GM23338 (cell line): ENCODE results near the gene ANKRD11. TPM values are rescaled to one million over a fixed set of nuclear protein-coding genes. Genes with fewer than 3 reads are reported as not detected.

Source experiments
- ATAC-seq: fragments of 200-7000 bp; cut with Tn5 transposase; 3 replicates; pipeline ENCODE4 v1.9.1; 2020
- DNase-seq: peaks from one replicate; pipeline ENCODE4 v3.0.0-alpha.2; 2015; ENCODE audit warnings: low spot score
- H2AFZ ChIP-seq: fragments of 200-600 bp; sonication (generic); 2 replicates; pipeline ENCODE4 v1.8.0; 2016; ENCODE audit warnings: antibody characterized with exemption, mild to moderate bottlenecking, moderate library complexity
- H3F3A ChIP-seq: fragments of 200-600 bp; sonication (generic); replicated peaks from 2 replicates; pipeline ENCODE4 v1.8.0; 2017; ENCODE audit warnings: antibody characterized with exemption, mixed run types, low read depth
- H3K27ac ChIP-seq: fragments of 200-600 bp; sonication (generic); 2 replicates; pipeline ENCODE4 v1.6.1; 2016; ENCODE audit warnings: low read depth
- H3K27me3 ChIP-seq: fragments of 200-600 bp; sonication (generic); 2 replicates; pipeline ENCODE4 v1.8.0; 2016; ENCODE audit warnings: mild to moderate bottlenecking, mixed run types, moderate library complexity; ENCODE audit not compliant: insufficient read depth
- H3K36me3 ChIP-seq: fragments of 200-600 bp; sonication (generic); 2 replicates; pipeline ENCODE4 v1.8.0; 2016; ENCODE audit warnings: mild to moderate bottlenecking; ENCODE audit not compliant: insufficient read depth
- H3K4me1 ChIP-seq: fragments of 200-600 bp; sonication (generic); 2 replicates; pipeline ENCODE4 v1.8.0; 2016; ENCODE audit warnings: mild to moderate bottlenecking, moderate library complexity; ENCODE audit not compliant: insufficient read depth
- H3K4me2 ChIP-seq: fragments of 200-600 bp; sonication (generic); 2 replicates; pipeline ENCODE4 v1.7.1; 2017; ENCODE audit warnings: mixed run types
- H3K4me3 ChIP-seq: fragments of 200-600 bp; sonication (generic); 2 replicates; pipeline ENCODE4 v1.6.1; 2016; ENCODE audit warnings: mixed run types
- H3K79me2 ChIP-seq: fragments of 200-600 bp; sonication (generic); replicated peaks from 2 replicates; pipeline ENCODE4 v1.8.0; 2017; ENCODE audit warnings: mild to moderate bottlenecking; ENCODE audit not compliant: insufficient read depth
- H3K9me2 ChIP-seq: fragments of 200-600 bp; sonication (generic); 2 replicates; pipeline ENCODE4 v1.8.0; 2017; ENCODE audit not compliant: insufficient read depth
- H4K20me1 ChIP-seq: fragments of 200-600 bp; sonication (generic); replicated peaks from 2 replicates; pipeline ENCODE4 v1.8.0; 2017; ENCODE audit warnings: mild to moderate bottlenecking; ENCODE audit not compliant: insufficient read depth
- H3K27ac Mint-ChIP-seq: 2 replicates; pipeline ENCODE4 v1.8.0; 2020; ENCODE audit warnings: inconsistent platforms, mild to moderate bottlenecking, moderate library complexity, mixed read lengths
- H3K27me3 Mint-ChIP-seq: 3 replicates; pipeline ENCODE4 v1.8.0; 2022; ENCODE audit warnings: low read depth, mild to moderate bottlenecking, moderate library complexity, mixed read lengths, inconsistent platforms; ENCODE audit not compliant: insufficient read depth, poor library complexity
- H3K36me3 Mint-ChIP-seq: 3 replicates; pipeline ENCODE4 v1.8.0; 2021; ENCODE audit warnings: low read depth, mild to moderate bottlenecking, inconsistent platforms, moderate library complexity, mixed read lengths
- H3K4me1 Mint-ChIP-seq: 3 replicates; pipeline ENCODE4 v1.8.0; 2020; ENCODE audit warnings: mild to moderate bottlenecking, inconsistent platforms, mixed read lengths
- H3K4me3 Mint-ChIP-seq: 3 replicates; pipeline ENCODE4 v1.8.0; 2021; ENCODE audit warnings: moderate library complexity, mild to moderate bottlenecking, inconsistent platforms, mixed read lengths
- H3K9me3 Mint-ChIP-seq: 3 replicates; pipeline ENCODE4 v1.8.0; 2020; ENCODE audit warnings: moderate library complexity, mild to moderate bottlenecking, inconsistent platforms, mixed read lengths
- CREB1 ChIP-seq: fragments of 250-450 bp; sonication (Bioruptor Pico); IDR thresholded peaks from 2 replicates; pipeline ENCODE4 v1.5.0; 2020; ENCODE audit warnings: low read depth, mild to moderate bottlenecking, moderate library complexity
- EZH2 ChIP-seq: fragments of 200-600 bp; sonication (generic); IDR thresholded peaks from one replicate; pipeline ENCODE4 v1.8.0; 2017; ENCODE audit warnings: antibody characterized with exemption, mild to moderate bottlenecking, low read depth; ENCODE audit not compliant: unreplicated experiment
- EZH2phosphoT487 ChIP-seq: fragments of 200-600 bp; sonication (generic); IDR thresholded peaks from one replicate; pipeline ENCODE4 v1.8.1; 2018; ENCODE audit warnings: antibody characterized with exemption; ENCODE audit not compliant: unreplicated experiment
- JUNB ChIP-seq: IDR thresholded peaks from one replicate; pipeline ENCODE4 v1.6.1; 2016; ENCODE audit warnings: antibody characterized with exemption; ENCODE audit not compliant: unreplicated experiment
- NANOG ChIP-seq: IDR thresholded peaks from 2 replicates; pipeline ENCODE4 v1.6.1; 2016; ENCODE audit warnings: antibody characterized with exemption, borderline replicate concordance
- POLR2AphosphoS5 ChIP-seq: IDR thresholded peaks from 2 replicates; pipeline ENCODE4 v1.6.1; 2016; ENCODE audit warnings: antibody characterized with exemption, low read depth
- STAT1 ChIP-seq: IDR thresholded peaks from one replicate; pipeline ENCODE4 v1.6.1; 2016; ENCODE audit warnings: antibody characterized with exemption; ENCODE audit not compliant: unreplicated experiment
- ZNF114 ChIP-seq: fragments of 250-450 bp; sonication (Bioruptor Pico); IDR thresholded peaks from 2 replicates; pipeline ENCODE4 v1.5.0; 2020; ENCODE audit warnings: mild to moderate bottlenecking, moderate library complexity
- ZNF331 ChIP-seq: fragments of 250-450 bp; sonication (Bioruptor Pico); IDR thresholded peaks from 2 replicates; pipeline ENCODE4 v1.5.0; 2020; ENCODE audit warnings: low read depth, mild to moderate bottlenecking, moderate library complexity
- polyA plus RNA-seq: library from polyadenylated mRNA; unstranded; fragments of >200 nt; fragmentation: Nextera tagmentation; extraction: Ambion mirVana; gene quantifications from 2 replicates; pipeline ENCODE4 v1.2.1, GENCODE V29; 2016
- total RNA-seq: library from RNA; depleted of rRNA; stranded (reverse); fragments of >200 nt; shearing (Covaris generic); gene quantifications from 2 replicates; pipeline ENCODE4 v1.2.3, GENCODE V29; 2014
- TF ChIP-seq, protein P1 (sequence below): IDR thresholded peaks from 2 replicates; pipeline ENCODE4 v1.6.1; 2016; ENCODE audit warnings: antibody characterized with exemption
- TF ChIP-seq, protein P2 (sequence below), 2 experiments: fragments of 200-600 bp in 1 of 2; sonication (generic) in 1 of 2; conservative IDR thresholded peaks; 2 replicates each; pipeline versions ENCODE4 v1.5.1 to v1.6.1; 2016 to 2017; ENCODE audit warnings: antibody characterized with exemption in 2 of 2, low read depth in 2 of 2, mild to moderate bottlenecking in 2 of 2, moderate library complexity in 1 of 2
- TF ChIP-seq, protein P3 (sequence below): fragments of 250-450 bp; sonication (Bioruptor Pico); IDR thresholded peaks from 2 replicates; pipeline ENCODE4 v1.5.0; 2020; ENCODE audit warnings: mild to moderate bottlenecking, moderate library complexity
- TF ChIP-seq, protein P4 (sequence below): IDR thresholded peaks from one replicate; pipeline ENCODE4 v1.6.1; 2018; ENCODE audit warnings: antibody characterized with exemption; ENCODE audit not compliant: unreplicated experiment

ANKRD11 gene
- total and polyA plus RNA-seq, 2 experiments from 2014 or later, result 130 to 159 TPM

DNA sequence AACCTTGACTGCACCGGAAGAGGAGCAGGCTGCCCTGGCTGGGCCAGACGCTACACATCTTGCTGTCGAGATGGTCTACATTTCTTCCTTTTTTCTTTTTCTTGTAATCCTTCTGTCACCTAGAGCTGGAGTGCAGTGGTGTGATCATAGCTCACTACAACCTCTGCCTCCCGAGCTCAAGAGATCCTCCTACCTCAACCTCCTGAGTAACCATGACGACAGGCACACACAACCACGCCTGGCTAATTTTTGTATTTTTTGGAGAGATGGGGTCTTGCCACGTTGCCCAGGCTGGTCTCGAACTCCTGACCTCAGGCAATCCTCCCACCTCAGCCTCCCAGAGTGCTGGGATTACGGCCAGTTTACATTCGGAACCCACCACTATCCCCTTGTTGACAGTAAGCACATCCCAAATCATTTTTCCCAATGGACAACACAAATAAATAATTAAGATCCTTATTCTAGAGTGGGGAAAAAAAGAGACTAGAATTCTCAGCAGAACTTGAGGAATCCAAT is 79.0 kb downstream of the ANKRD11 start:
- H2AFZ ChIP-seq, result no peak overlapping the region
- no peak overlapping the region for H3K27ac ChIP-seq
- peaks cover 74% of the 10 kb centered on the region for H3K4me1 Mint-ChIP-seq
- H3K9me3 Mint-ChIP-seq, result no peaks in the 10 kb centered on the region
- TF ChIP-seq EZH2 (no peak), STAT1 (no peak), NANOG (no peak), ZNF114 (CRISPR knock-in tag) (no peak), ZNF331 (CRISPR knock-in tag) (no peak), POLR2AphosphoS5 (no peak), EZH2phosphoT487 (no peak), CREB1 (CRISPR knock-in tag) (no peak), JUNB (no peak)
- TF ChIP-seq, protein P1, sequence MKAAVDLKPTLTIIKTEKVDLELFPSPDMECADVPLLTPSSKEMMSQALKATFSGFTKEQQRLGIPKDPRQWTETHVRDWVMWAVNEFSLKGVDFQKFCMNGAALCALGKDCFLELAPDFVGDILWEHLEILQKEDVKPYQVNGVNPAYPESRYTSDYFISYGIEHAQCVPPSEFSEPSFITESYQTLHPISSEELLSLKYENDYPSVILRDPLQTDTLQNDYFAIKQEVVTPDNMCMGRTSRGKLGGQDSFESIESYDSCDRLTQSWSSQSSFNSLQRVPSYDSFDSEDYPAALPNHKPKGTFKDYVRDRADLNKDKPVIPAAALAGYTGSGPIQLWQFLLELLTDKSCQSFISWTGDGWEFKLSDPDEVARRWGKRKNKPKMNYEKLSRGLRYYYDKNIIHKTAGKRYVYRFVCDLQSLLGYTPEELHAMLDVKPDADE, result no peak
- TF ChIP-seq, protein P2, sequence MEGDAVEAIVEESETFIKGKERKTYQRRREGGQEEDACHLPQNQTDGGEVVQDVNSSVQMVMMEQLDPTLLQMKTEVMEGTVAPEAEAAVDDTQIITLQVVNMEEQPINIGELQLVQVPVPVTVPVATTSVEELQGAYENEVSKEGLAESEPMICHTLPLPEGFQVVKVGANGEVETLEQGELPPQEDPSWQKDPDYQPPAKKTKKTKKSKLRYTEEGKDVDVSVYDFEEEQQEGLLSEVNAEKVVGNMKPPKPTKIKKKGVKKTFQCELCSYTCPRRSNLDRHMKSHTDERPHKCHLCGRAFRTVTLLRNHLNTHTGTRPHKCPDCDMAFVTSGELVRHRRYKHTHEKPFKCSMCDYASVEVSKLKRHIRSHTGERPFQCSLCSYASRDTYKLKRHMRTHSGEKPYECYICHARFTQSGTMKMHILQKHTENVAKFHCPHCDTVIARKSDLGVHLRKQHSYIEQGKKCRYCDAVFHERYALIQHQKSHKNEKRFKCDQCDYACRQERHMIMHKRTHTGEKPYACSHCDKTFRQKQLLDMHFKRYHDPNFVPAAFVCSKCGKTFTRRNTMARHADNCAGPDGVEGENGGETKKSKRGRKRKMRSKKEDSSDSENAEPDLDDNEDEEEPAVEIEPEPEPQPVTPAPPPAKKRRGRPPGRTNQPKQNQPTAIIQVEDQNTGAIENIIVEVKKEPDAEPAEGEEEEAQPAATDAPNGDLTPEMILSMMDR (conservative IDR thresholded peaks at IDR 0.05; ENCODE audit: low read depth in 2 of 2), result no peak
- TF ChIP-seq, protein P3, sequence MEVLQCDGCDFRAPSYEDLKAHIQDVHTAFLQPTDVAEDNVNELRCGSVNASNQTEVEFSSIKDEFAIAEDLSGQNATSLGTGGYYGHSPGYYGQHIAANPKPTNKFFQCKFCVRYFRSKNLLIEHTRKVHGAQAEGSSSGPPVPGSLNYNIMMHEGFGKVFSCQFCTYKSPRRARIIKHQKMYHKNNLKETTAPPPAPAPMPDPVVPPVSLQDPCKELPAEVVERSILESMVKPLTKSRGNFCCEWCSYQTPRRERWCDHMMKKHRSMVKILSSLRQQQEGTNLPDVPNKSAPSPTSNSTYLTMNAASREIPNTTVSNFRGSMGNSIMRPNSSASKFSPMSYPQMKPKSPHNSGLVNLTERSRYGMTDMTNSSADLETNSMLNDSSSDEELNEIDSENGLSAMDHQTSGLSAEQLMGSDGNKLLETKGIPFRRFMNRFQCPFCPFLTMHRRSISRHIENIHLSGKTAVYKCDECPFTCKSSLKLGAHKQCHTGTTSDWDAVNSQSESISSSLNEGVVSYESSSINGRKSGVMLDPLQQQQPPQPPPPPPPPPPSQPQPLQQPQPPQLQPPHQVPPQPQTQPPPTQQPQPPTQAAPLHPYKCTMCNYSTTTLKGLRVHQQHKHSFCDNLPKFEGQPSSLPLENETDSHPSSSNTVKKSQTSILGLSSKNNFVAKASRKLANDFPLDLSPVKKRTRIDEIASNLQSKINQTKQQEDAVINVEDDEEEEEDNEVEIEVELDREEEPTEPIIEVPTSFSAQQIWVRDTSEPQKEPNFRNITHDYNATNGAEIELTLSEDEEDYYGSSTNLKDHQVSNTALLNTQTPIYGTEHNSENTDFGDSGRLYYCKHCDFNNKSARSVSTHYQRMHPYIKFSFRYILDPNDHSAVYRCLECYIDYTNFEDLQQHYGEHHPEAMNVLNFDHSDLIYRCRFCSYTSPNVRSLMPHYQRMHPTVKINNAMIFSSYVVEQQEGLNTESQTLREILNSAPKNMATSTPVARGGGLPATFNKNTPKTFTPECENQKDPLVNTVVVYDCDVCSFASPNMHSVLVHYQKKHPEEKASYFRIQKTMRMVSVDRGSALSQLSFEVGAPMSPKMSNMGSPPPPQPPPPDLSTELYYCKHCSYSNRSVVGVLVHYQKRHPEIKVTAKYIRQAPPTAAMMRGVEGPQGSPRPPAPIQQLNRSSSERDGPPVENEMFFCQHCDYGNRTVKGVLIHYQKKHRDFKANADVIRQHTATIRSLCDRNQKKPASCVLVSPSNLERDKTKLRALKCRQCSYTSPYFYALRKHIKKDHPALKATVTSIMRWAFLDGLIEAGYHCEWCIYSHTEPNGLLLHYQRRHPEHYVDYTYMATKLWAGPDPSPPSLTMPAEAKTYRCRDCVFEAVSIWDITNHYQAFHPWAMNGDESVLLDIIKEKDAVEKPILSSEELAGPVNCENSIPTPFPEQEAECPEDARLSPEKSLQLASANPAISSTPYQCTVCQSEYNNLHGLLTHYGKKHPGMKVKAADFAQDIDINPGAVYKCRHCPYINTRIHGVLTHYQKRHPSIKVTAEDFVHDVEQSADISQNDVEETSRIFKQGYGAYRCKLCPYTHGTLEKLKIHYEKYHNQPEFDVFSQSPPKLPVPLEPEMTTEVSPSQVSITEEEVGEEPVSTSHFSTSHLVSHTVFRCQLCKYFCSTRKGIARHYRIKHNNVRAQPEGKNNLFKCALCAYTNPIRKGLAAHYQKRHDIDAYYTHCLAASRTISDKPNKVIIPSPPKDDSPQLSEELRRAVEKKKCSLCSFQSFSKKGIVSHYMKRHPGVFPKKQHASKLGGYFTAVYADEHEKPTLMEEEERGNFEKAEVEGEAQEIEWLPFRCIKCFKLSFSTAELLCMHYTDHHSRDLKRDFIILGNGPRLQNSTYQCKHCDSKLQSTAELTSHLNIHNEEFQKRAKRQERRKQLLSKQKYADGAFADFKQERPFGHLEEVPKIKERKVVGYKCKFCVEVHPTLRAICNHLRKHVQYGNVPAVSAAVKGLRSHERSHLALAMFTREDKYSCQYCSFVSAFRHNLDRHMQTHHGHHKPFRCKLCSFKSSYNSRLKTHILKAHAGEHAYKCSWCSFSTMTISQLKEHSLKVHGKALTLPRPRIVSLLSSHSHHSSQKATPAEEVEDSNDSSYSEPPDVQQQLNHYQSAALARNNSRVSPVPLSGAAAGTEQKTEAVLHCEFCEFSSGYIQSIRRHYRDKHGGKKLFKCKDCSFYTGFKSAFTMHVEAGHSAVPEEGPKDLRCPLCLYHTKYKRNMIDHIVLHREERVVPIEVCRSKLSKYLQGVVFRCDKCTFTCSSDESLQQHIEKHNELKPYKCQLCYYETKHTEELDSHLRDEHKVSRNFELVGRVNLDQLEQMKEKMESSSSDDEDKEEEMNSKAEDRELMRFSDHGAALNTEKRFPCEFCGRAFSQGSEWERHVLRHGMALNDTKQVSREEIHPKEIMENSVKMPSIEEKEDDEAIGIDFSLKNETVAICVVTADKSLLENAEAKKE (CRISPR knock-in tag), result no peak
- TF ChIP-seq, protein P4, sequence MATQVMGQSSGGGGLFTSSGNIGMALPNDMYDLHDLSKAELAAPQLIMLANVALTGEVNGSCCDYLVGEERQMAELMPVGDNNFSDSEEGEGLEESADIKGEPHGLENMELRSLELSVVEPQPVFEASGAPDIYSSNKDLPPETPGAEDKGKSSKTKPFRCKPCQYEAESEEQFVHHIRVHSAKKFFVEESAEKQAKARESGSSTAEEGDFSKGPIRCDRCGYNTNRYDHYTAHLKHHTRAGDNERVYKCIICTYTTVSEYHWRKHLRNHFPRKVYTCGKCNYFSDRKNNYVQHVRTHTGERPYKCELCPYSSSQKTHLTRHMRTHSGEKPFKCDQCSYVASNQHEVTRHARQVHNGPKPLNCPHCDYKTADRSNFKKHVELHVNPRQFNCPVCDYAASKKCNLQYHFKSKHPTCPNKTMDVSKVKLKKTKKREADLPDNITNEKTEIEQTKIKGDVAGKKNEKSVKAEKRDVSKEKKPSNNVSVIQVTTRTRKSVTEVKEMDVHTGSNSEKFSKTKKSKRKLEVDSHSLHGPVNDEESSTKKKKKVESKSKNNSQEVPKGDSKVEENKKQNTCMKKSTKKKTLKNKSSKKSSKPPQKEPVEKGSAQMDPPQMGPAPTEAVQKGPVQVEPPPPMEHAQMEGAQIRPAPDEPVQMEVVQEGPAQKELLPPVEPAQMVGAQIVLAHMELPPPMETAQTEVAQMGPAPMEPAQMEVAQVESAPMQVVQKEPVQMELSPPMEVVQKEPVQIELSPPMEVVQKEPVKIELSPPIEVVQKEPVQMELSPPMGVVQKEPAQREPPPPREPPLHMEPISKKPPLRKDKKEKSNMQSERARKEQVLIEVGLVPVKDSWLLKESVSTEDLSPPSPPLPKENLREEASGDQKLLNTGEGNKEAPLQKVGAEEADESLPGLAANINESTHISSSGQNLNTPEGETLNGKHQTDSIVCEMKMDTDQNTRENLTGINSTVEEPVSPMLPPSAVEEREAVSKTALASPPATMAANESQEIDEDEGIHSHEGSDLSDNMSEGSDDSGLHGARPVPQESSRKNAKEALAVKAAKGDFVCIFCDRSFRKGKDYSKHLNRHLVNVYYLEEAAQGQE, result no peak
- ATAC-seq (no peak), DNase-seq (no peak)
- peak overlapping the region; percentile 31; the same call in 1 of the 2 replicates for H3K27ac Mint-ChIP-seq
- peaks cover 68% of the 10 kb centered on the region for H3K4me1 ChIP-seq
- H3K9me2 ChIP-seq, result no peaks in the 10 kb centered on the region
- H3K27me3 ChIP-seq, result no peaks in the 10 kb centered on the region
- H3K36me3 ChIP-seq, result no peaks in the 10 kb centered on the region
- H3K4me2 ChIP-seq, result 0 out of 2 replicates have a peak overlapping the region, but pooled peaks have one; percentile 26
- peaks cover 7% of the 10 kb centered on the region for H3K36me3 Mint-ChIP-seq
- peaks cover 95% of the 10 kb centered on the region for H3K79me2 ChIP-seq
- peaks cover 3% of the 10 kb centered on the region for H3F3A ChIP-seq
- no peak overlapping the region for H3K4me3 Mint-ChIP-seq
- peaks cover 88% of the 10 kb centered on the region for H4K20me1 ChIP-seq
- peaks cover 41% of the 10 kb centered on the region for H3K27me3 Mint-ChIP-seq
- H3K4me3 ChIP-seq, result no peak overlapping the region
